HepG2 (cell line): ENCODE results near the gene AK4. TPM values are rescaled to one million over a fixed set of nuclear protein-coding genes. Genes with fewer than 3 reads are reported as not detected.

Experiments used
- BCL6 ChIP-seq: IDR thresholded peaks from 2 replicates; pipeline ENCODE4 v1.6.1; 2016; ENCODE audit warnings: missing genetic modification reagents, missing compliant biosample characterization
- ELF3 ChIP-seq: IDR thresholded peaks from 2 replicates; pipeline ENCODE4 v1.6.1; 2016; ENCODE audit warnings: missing genetic modification reagents, missing compliant biosample characterization
- HNRNPH1 ChIP-seq: fragments of 200-400 bp; formaldehyde crosslinking; optimal IDR thresholded peaks from 2 replicates; pipeline ENCODE3; 2017; ENCODE audit warnings: mild to moderate bottlenecking, low read depth, low read length
- IRX3 ChIP-seq: sonication (generic); formaldehyde crosslinking; IDR thresholded peaks from 2 replicates; pipeline ENCODE4 v1.8.1; 2023; ENCODE audit warnings: mild to moderate bottlenecking, low read depth, missing genetic modification reagents, borderline replicate concordance
- KLF13 ChIP-seq: sonication (generic); formaldehyde crosslinking; IDR thresholded peaks from 2 replicates; pipeline ENCODE4 v1.4.0; 2020; ENCODE audit warnings: mild to moderate bottlenecking, missing genetic modification reagents
- TAF1 ChIP-seq: sonication (generic); formaldehyde crosslinking; IDR thresholded peaks from 2 replicates; pipeline ENCODE4 v1.4.0; 2020; ENCODE audit warnings: missing genetic modification reagents
- TGIF2 ChIP-seq: IDR thresholded peaks from 2 replicates; pipeline ENCODE4 v1.6.1; 2016; ENCODE audit warnings: control low read depth, missing compliant biosample characterization
- TOPORS ChIP-seq: sonication (generic); formaldehyde crosslinking; IDR thresholded peaks from 2 replicates; pipeline ENCODE4 v1.8.0; 2023; ENCODE audit warnings: mild to moderate bottlenecking, missing genetic modification reagents
- ZFP62 ChIP-seq: sonication (generic); formaldehyde crosslinking; IDR thresholded peaks from 2 replicates; pipeline ENCODE4 v1.4.0; 2020; ENCODE audit warnings: missing genetic modification reagents
- ZMAT3 ChIP-seq: sonication (generic); formaldehyde crosslinking; conservative IDR thresholded peaks from 2 replicates; pipeline ENCODE4 v1.7.0; 2021; ENCODE audit warnings: missing genetic modification reagents
- ZNF335 ChIP-seq: sonication (generic); formaldehyde crosslinking; IDR thresholded peaks from 2 replicates; pipeline ENCODE4 v1.4.0; 2020; ENCODE audit warnings: missing genetic modification reagents
- ZNF749 ChIP-seq: sonication (generic); formaldehyde crosslinking; IDR thresholded peaks from 2 replicates; pipeline ENCODE4 v1.8.0; 2022; ENCODE audit warnings: mild to moderate bottlenecking, missing genetic modification reagents, moderate library complexity, borderline replicate concordance
- ZNF839 ChIP-seq: sonication (generic); formaldehyde crosslinking; IDR thresholded peaks from 2 replicates; pipeline ENCODE4 v1.4.0; 2020; ENCODE audit warnings: missing genetic modification reagents, mild to moderate bottlenecking, borderline replicate concordance
- ZSCAN21 ChIP-seq: sonication (generic); formaldehyde crosslinking; IDR thresholded peaks from 2 replicates; pipeline ENCODE4 v1.8.0; 2022; ENCODE audit warnings: mild to moderate bottlenecking, missing genetic modification reagents, moderate library complexity, borderline replicate concordance
- ZSCAN25 ChIP-seq: sonication (generic); formaldehyde crosslinking; IDR thresholded peaks from 2 replicates; pipeline ENCODE4 v1.8.0; 2022; ENCODE audit warnings: mild to moderate bottlenecking, missing genetic modification reagents
- polyA plus RNA-seq, 8 experiments: library from polyadenylated mRNA; depleted of rRNA in 3 of 8; stranded (reverse) in 7 of 8; unstranded in 1 of 8; fragments of >200 nt; fragmentation: Illumina TruSeq in 4 of 8; extraction: Trizol in 4 of 8; gene quantifications; 2 replicates each; pipeline versions ENCODE4 v1.2.1 to v1.2.3, GENCODE V29; 2011 to 2016; ENCODE audit warnings: low read depth in 4 of 8, missing spikeins in 1 of 8, mixed read lengths in 1 of 8; ENCODE audit not compliant: insufficient read depth in 1 of 8
- total RNA-seq, 5 experiments: library from RNA; depleted of rRNA; stranded (reverse); fragments of >200 nt; fragmentation: Illumina TruSeq; extraction: Trizol; gene quantifications; 2 replicates each; pipeline ENCODE4 v1.2.3, GENCODE V29; 2016; ENCODE audit warnings: low read depth in 1 of 5
- TF ChIP-seq, protein P1 (sequence below): sonication (generic); formaldehyde crosslinking; IDR thresholded peaks from 2 replicates; pipeline ENCODE4 v1.5.0; 2020; ENCODE audit warnings: mild to moderate bottlenecking, missing genetic modification reagents
- TF ChIP-seq, protein P2 (sequence below): fragments of 450-650 bp; IDR thresholded peaks from 2 replicates; pipeline ENCODE4 v1.6.1; 2017
- TF ChIP-seq, protein P3 (sequence below), 2 experiments: sonication (generic) in 1 of 2; formaldehyde crosslinking in 1 of 2; IDR thresholded peaks; 2 replicates each; pipeline versions ENCODE4 v1.4.0 to v1.6.1; 2016 to 2020; ENCODE audit warnings: borderline replicate concordance in 1 of 2, low read depth in 1 of 2, mild to moderate bottlenecking in 1 of 2, missing genetic modification reagents in 1 of 2
- TF ChIP-seq, protein P4 (sequence below): sonication (generic); formaldehyde crosslinking; IDR thresholded peaks from 2 replicates; pipeline ENCODE4 v1.8.0; 2022; ENCODE audit warnings: mild to moderate bottlenecking, missing genetic modification reagents

Gene AK4
- total and polyA plus RNA-seq, 2 of the 13 experiments (the other 11 are each of a cell fraction or from before 2014, with no cell fraction given), result 110 to 160 TPM

DNA sequence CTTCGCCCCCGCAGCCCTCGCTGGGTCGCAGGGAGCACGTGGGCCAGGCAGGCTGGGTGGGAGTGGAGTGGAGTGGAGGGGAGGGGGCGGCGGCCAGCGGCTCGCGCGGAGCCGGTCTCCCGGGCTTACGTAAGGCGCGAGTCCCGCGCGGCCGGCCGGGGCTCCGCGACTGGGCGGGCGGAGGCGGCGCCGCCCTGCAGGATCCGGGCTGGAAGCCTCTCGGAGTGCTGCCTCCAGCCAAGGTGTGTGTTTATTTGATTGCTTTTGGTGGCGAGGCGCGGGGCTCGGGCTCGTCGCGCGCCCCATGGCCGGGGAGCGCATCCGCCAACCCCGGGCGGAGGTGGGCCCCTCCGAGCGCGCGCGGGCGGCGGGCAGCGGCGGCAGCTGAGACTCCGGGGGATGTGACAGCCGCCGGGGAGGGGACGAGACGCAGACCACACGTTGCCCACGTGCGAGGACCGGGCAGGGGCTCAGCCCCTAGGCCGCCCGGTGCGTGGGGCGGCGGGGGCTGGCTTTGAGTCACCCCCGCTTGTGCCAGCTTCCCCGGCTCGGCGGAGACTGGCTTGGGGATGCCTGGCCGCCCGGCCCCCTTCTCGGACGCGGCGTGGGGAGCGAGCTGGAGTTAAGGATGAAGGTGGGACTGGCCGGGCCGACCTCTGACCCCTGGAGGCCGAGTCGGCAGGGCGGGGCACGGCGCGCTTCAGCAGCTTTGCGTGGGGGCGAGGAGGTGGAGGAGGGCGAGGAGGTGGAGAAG lies 402 bp upstream of the AK4 start (continued):
- TF ChIP-seq, protein P1, sequence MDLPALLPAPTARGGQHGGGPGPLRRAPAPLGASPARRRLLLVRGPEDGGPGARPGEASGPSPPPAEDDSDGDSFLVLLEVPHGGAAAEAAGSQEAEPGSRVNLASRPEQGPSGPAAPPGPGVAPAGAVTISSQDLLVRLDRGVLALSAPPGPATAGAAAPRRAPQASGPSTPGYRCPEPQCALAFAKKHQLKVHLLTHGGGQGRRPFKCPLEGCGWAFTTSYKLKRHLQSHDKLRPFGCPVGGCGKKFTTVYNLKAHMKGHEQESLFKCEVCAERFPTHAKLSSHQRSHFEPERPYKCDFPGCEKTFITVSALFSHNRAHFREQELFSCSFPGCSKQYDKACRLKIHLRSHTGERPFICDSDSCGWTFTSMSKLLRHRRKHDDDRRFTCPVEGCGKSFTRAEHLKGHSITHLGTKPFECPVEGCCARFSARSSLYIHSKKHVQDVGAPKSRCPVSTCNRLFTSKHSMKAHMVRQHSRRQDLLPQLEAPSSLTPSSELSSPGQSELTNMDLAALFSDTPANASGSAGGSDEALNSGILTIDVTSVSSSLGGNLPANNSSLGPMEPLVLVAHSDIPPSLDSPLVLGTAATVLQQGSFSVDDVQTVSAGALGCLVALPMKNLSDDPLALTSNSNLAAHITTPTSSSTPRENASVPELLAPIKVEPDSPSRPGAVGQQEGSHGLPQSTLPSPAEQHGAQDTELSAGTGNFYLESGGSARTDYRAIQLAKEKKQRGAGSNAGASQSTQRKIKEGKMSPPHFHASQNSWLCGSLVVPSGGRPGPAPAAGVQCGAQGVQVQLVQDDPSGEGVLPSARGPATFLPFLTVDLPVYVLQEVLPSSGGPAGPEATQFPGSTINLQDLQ, result peak; percentile 8; the same call in 1 of the 2 replicates
- TF ChIP-seq IRX3 (CRISPR knock-in tag), result 0 out of 2 replicates have a peak, but pooled peaks have one; percentile 61
- no peak for TF ChIP-seq ZNF839 (CRISPR knock-in tag)
- TF ChIP-seq, protein P2, sequence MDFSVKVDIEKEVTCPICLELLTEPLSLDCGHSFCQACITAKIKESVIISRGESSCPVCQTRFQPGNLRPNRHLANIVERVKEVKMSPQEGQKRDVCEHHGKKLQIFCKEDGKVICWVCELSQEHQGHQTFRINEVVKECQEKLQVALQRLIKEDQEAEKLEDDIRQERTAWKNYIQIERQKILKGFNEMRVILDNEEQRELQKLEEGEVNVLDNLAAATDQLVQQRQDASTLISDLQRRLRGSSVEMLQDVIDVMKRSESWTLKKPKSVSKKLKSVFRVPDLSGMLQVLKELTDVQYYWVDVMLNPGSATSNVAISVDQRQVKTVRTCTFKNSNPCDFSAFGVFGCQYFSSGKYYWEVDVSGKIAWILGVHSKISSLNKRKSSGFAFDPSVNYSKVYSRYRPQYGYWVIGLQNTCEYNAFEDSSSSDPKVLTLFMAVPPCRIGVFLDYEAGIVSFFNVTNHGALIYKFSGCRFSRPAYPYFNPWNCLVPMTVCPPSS, result no peak
- peak; percentile 76 for TF ChIP-seq TOPORS (CRISPR knock-in tag)
- TF ChIP-seq, protein P3, sequence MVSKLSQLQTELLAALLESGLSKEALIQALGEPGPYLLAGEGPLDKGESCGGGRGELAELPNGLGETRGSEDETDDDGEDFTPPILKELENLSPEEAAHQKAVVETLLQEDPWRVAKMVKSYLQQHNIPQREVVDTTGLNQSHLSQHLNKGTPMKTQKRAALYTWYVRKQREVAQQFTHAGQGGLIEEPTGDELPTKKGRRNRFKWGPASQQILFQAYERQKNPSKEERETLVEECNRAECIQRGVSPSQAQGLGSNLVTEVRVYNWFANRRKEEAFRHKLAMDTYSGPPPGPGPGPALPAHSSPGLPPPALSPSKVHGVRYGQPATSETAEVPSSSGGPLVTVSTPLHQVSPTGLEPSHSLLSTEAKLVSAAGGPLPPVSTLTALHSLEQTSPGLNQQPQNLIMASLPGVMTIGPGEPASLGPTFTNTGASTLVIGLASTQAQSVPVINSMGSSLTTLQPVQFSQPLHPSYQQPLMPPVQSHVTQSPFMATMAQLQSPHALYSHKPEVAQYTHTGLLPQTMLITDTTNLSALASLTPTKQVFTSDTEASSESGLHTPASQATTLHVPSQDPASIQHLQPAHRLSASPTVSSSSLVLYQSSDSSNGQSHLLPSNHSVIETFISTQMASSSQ (IDR thresholded peaks at IDR 0.05; ENCODE audit: low read depth), result no peak
- TF ChIP-seq, protein P3 (CRISPR knock-in tag; IDR thresholded peaks at IDR 0.05; ENCODE audit: borderline replicate concordance), result no peak; the same call in 1 of the 2 replicates
- TF ChIP-seq, protein P4, sequence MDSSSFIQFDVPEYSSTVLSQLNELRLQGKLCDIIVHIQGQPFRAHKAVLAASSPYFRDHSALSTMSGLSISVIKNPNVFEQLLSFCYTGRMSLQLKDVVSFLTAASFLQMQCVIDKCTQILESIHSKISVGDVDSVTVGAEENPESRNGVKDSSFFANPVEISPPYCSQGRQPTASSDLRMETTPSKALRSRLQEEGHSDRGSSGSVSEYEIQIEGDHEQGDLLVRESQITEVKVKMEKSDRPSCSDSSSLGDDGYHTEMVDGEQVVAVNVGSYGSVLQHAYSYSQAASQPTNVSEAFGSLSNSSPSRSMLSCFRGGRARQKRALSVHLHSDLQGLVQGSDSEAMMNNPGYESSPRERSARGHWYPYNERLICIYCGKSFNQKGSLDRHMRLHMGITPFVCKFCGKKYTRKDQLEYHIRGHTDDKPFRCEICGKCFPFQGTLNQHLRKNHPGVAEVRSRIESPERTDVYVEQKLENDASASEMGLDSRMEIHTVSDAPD (CRISPR knock-in tag), result no peak
- TF ChIP-seq ZFP62 (CRISPR knock-in tag), result no peak
- peak; percentile 38; the same call in 1 of the 2 replicates for TF ChIP-seq ZNF749 (CRISPR knock-in tag)
- no peak for TF ChIP-seq KLF13
- TF ChIP-seq ZNF335 (CRISPR knock-in tag), result 0 out of 2 replicates have a peak, but pooled peaks have one; percentile 26
- TF ChIP-seq ZSCAN21 (CRISPR knock-in tag), result peak; percentile 66; the same call in 1 of the 2 replicates
- TF ChIP-seq BCL6 (CRISPR knock-in tag), result peak; percentile 23; the same call in 1 of the 2 replicates
- TF ChIP-seq TGIF2 (CRISPR knock-in tag), result no peak
- TF ChIP-seq ZMAT3 (CRISPR knock-in tag), result no peak
- 0 out of 2 replicates have a peak, but pooled peaks have one; percentile 5 for TF ChIP-seq ELF3 (CRISPR knock-in tag)
- no peak for TF ChIP-seq HNRNPH1
- TF ChIP-seq ZSCAN25, result 0 out of 2 replicates have a peak, but pooled peaks have one; percentile 24
- no peak for TF ChIP-seq TAF1
